Stimulated activated CD4-positive, alpha-beta T cell treated with anti-CD3 and anti-CD28 coated beads, Interleukin-4, amount 100 ng/mL, for 48 hours (primary cell): ENCODE results near the gene TAF1C.
A peak's percentile ranks its signal among the peaks of the same experiment; 100 is the strongest.
"Not testable (repeated sequence)": the region's sequence is repeated elsewhere in the genome, so short reads cannot be mapped to it uniquely, and the experiment has no call there.

Experiments used
- DNase-seq, 2 donors: peaks; one replicate each; pipeline ENCODE4 v3.0.0-alpha.2; 2020; ENCODE audit warnings: low read depth in 2 of 2

TAF1C gene

GRCh38 chr16:84186685-84187437 lies at the start of gene TAF1C:
Gene TAF1C (minus strand): TSS chr16:84187057. CDS start chr16:84184988, 2,069 bp downstream.
- DNase-seq, result peak; percentile 89 to 90

DNA sequence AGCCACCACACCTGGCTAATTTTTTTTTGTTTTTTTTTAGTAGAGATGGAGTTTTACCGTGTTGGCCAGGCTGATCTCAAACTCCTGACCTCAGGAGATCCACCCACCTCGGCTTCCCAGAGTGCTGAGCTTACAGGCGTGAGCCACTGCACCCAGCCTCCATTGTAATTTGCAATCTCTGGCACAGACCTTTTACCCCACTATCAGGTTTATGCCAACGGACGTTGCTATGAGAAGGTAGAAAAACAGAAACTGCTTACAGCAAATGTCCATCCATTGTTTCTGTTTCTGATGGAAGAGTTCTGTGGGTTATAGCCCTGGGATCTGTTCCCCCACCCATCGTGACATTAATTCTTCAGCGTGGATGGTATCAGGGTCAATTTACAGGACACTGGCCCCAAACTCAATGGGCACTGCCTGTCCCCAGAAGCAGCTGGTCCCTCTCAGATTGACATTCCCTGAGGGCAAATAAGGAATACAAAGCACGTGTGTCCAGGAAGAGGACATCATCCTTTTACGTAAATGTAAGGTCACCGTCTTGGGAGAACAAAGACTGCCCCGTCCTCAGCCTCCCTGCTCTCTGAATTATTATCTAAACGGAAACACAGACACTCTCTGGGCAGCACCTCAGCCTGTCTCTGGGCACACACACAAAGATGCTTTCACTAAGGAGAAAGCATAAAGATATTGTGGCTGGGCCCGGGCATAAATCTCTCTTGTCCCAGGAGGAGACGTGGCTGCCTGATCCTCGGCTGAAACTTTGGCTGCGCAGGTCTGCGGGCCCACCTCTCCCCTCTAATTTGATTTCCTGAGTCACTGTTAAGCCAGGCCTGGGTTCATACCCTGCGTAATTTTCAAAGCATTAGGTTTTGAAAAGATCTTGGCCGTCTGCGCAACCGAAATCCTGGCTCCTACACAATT lies 47.7 kb upstream of the TAF1C start:
- no peak for DNase-seq

GRCh38 chr16:84233748-84234147 lies 46.9 kb upstream of the TAF1C start:
- DNase-seq, result no peak

GRCh38 chr16:84232969-84233368 lies 46.1 kb upstream of the TAF1C start:
- no peak for DNase-seq

DNA sequence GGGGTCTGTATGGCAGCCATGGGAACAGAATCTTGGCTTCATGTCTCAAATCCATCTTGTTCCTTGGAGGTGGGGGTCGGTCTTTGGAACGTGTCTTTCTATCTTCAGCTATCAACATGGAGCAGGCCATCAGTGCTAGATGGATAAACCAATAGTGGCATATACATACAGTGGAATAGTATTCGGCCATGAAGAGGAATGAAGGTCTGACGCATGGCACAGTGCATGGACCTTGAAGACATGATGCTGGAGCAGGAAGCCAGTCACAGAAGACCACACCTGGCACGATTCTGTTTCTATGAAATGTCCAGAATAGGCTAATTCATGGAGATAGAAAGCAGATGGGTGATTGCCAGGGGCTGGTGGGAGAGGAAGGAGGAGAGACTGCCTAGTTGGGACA lies 45.2 kb upstream of the TAF1C start:
- no peak for DNase-seq

DNA sequence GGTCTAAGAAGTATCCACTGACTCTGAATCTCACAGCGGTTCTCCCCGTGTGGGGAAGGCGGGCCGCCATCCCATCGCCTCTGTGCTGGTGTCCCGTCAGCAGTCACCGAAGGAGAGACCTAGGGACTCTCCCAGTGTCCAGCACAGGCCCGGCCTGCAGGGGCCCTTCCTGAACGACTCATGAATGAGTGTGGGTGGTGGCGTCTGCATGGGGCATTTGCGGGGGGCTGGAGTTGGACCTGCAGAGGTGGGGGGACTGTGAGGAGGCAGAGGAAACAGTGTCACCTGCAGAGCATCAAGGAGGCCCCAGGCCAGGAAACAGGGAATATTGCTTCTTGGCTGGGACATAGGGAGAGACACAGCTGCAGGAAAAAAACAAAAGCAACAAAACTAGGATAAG lies 42.6 kb upstream of the TAF1C start:
- no peak for DNase-seq

DNA sequence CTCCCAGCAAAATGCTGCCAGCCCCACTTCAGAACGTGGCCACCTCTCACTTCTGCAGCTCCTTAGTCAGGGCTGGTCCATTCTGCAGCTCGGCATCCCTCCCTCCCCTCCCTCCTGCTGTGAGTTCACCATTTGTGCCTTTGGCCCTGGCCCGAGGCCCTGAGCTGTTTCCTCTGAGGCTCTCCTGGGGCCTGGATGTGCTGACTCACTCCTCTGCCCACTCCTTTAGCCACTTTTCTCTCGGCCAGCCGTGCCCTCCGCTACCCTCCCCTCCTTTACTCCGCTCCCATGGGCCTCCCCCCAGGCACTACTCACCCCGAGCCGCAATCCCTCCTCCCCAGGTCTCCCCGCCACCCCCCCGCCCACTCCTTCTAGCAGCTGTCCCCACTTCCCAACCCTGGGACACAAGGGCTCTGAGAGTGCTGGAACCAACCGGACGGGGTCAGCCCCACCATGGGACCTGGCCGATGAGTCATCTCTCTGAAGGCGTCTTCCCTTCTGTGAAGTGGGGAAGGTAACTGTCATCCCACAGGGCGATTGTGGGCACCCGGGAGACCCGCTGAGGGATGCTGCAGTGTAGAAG lies 41.5 kb upstream of the TAF1C start:
- DNase-seq, result no peak

GRCh38 chr16:84227548-84227947 lies 40.7 kb upstream of the TAF1C start:
- DNase-seq, result no peak

DNA sequence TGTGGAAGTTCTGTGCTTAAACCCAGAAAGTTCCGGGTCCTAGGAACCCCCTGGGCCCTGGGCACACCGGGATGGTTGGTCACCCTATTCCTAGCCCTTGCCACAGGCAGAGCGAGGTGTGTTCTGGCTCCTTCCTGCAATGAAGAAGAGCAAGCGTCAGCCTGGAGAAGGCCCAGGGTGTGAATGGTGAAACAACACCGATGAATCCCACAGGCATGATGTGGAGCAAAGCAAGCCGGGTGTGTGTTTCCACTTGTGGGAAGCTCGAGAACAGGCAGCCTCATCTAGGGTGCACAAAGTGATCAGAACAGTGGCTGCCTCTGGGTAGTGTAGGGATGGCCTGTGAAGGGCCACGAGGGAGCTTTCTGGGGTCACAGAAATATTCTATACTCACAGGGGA lies 39.2 kb upstream of the TAF1C start:
- DNase-seq, result no peak

- DNase-seq, result no peak
These were observed 38.7 kb upstream of the TAF1C start for GRCh38 chr16:84225571-84225970.

GRCh38 chr16:84225126-84225525 lies 38.3 kb upstream of the TAF1C start:
- DNase-seq, result no peak

DNA sequence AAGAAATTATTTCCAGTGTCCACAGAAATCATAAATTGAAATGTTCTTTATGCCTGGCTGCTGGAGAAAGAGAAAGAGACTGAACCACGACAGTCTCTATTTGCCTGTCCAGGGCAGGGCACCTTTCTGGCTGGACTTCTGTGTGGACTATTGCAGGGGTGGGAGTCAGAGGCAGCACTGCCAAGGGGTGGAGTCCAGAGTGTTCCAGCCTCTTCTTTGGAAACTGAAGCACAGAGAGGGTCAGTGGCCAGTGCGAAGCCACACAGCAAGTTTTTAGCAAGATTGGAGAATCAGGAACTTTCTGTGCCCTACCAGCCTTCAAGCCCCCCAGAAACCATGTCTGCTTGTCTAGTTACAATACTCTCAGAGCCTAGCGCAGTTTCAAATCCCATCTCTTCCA lies 37.7 kb upstream of the TAF1C start:
- no peak for DNase-seq

- DNase-seq, result no peak
These were observed 36.6 kb upstream of the TAF1C start for GRCh38 chr16:84223456-84223855.

DNA sequence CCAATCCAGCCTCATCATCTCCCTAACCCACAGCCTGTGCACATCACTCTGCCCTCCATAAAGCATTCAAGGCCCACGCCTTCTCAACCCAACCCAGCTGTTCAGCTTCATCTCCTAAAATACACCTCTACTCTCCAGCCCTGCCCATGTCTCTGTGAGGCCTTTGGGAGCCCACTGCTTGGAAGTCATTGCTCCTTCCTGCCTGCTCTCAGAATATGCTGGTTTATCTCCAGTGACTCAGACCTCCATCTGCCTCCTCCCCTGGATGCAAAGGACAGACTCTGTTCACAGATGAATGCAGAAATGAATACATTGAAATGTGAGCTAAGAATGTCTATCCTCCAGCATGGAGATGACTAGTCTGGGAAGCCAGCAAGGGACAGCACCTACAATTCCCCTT lies 34.0 kb upstream of the TAF1C start:
- no peak for DNase-seq

DNA sequence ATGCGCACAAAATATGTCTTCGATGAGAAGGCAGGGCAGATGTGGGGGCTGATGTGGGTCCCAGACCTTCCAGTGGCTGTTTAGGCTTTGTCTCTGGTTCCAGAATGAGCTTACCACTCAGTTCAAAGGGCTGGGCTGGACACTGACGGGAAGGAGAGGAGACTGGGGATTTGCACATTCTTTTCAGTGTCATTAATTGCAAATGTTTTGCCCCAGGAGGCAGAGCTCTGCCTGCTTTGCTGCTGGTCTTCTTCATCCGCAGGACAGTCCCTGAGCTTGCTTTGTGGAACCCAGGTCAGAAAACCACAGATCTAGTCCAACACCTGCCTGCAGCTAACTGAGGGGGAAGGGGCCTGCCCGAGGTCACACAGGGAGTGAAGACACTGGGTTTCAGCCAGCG lies 32.1 kb upstream of the TAF1C start:
- DNase-seq, result no peak

DNA sequence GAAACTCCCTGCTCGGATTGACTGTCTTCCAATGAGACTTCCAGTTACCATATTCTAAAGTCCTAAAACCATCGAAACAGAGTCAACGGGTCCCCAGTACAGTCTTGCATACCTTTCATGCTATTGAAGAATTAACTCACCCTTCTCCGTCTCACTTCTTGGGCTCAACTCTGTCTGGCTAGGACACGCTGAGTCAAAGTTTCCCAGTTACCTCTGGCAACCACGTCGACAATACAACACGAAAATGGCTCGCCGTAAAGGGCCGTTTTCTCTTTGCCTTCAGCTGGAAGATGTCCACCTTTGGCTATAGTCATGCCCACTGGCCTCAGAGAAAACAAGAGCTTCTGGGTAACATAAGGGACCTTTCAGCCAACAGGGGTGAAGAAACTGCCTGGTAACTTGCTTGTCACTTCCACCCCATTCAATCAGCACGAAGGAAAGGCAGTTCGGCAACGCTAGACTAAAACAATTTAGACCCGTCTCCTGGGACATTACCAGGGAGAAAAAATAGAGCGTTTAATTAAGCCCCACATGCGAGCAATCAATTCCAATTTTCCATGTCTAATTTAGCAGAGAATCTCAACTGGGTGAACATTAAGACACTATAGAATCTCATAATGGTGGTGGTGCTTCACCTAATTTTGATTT lies 31.4 kb upstream of the TAF1C start:
- DNase-seq, result no peak

- DNase-seq, result not testable (repeated sequence)
These were observed 29.3 kb upstream of the TAF1C start for GRCh38 chr16:84216144-84216543.

- no peak for DNase-seq
These were observed 28.7 kb upstream of the TAF1C start for GRCh38 chr16:84215531-84215930.

- DNase-seq, result no peak
These were observed 27.7 kb upstream of the TAF1C start for GRCh38 chr16:84214451-84215066.

DNA sequence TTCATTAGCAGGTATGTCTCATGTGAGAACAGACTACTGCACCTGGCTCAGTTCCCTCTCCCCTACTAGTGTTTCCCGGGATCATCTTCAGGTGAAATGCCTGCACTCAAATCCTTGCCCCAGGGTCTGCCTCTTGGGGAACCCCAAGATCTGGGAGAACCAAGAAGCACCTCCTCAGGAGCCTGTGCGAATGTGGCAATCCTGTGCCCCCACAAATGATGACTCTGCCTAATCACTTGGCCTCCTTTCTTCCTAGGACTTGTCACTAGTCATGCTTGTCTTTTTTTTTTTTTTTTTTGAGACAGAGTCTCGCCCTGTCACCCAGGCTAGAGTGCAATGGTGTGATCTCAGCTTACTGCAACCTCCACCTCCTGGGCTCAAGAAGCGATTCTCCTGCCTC lies 25.8 kb upstream of the TAF1C start:
- no peak for DNase-seq

- DNase-seq, result no peak
These were observed 25.3 kb upstream of the TAF1C start for GRCh38 chr16:84212154-84212553.

- no peak for DNase-seq
These were observed 23.1 kb upstream of the TAF1C start for GRCh38 chr16:84209989-84210388.
